Natural killer cell (primary cell): ENCODE measurements around the gene C1orf21. TPM values are rescaled to one million over a fixed set of nuclear protein-coding genes. Genes with fewer than 3 reads are reported as not detected.

Experiments used
- ATAC-seq, 3 donors: fragments of 150-1000 bp in 2 of 3; fragments of 200-7000 bp in 1 of 3; cut with Tn5 transposase; 1 replicate in 1 of 3; 2 replicates in 2 of 3; pipeline ENCODE4 v1.10.0; 2021; ENCODE audit warnings: mild to moderate bottlenecking in 2 of 3, moderate library complexity in 2 of 3
- DNase-seq, 2 donors: peaks; one replicate each; pipeline versions ENCODE4 v3.0.0 to v3.0.0-alpha.2; 2013 to 2021; ENCODE audit warnings: mixed read lengths in 1 of 2
- H3K27ac ChIP-seq: one replicate; pipeline ENCODE4 v1.5.1; 2013; ENCODE audit warnings: mild to moderate bottlenecking, low read length
- H3K27me3 ChIP-seq: one replicate; pipeline ENCODE4 v1.6.1; 2013; ENCODE audit warnings: low read length; ENCODE audit not compliant: control insufficient read depth, insufficient read depth
- H3K36me3 ChIP-seq: one replicate; pipeline ENCODE4 v1.6.1; 2013; ENCODE audit warnings: low read length; ENCODE audit not compliant: control insufficient read depth, insufficient read depth
- H3K4me1 ChIP-seq: one replicate; pipeline ENCODE4 v1.6.1; 2013; ENCODE audit warnings: low read length; ENCODE audit not compliant: control insufficient read depth, insufficient read depth
- H3K4me3 ChIP-seq: one replicate; pipeline ENCODE4 v1.5.1; 2013; ENCODE audit warnings: low read length
- H3K9me3 ChIP-seq: one replicate; pipeline ENCODE4 v1.6.1; 2013; ENCODE audit warnings: low read length; ENCODE audit not compliant: control insufficient read depth, insufficient read depth
- H3K27ac Mint-ChIP-seq, 2 donors: one replicate each; pipeline ENCODE4 v1.8.0; 2022; ENCODE audit warnings: mild to moderate bottlenecking in 2 of 2, mixed read lengths in 2 of 2, moderate library complexity in 1 of 2
- H3K27me3 Mint-ChIP-seq, 2 donors: one replicate each; pipeline ENCODE4 v1.8.0; 2022; ENCODE audit warnings: low read depth in 2 of 2, mixed read lengths in 2 of 2
- H3K36me3 Mint-ChIP-seq: one replicate; pipeline ENCODE4 v1.8.0; 2022; ENCODE audit warnings: mixed read lengths
- H3K4me1 Mint-ChIP-seq, 2 donors: one replicate each; pipeline ENCODE4 v1.8.0; 2022; ENCODE audit warnings: mixed read lengths in 2 of 2
- H3K4me3 Mint-ChIP-seq: one replicate; pipeline ENCODE4 v1.8.0; 2022; ENCODE audit warnings: mild to moderate bottlenecking, moderate library complexity, mixed read lengths
- H3K9me3 Mint-ChIP-seq, 2 donors: one replicate each; pipeline ENCODE4 v1.8.0; 2022; ENCODE audit warnings: mixed read lengths in 2 of 2
- WGBS: methylation state at CpG from one replicate; pipeline ENCODE4 v1.1.7; 2013; ENCODE audit warnings: missing lambda C conversion rate; ENCODE audit not compliant: insufficient coverage; 5-methylcytosine and 5-hydroxymethylcytosine counted together
- intact Hi-C: fragments of 100-400 bp; cut with micrococcal nuclease; formaldehyde crosslinking; loops from one replicate; pipeline ENCODE4 v1.14.2; 2022
- total RNA-seq, 4 donors: library from RNA; stranded (reverse); fragments of 120-200 nt in 1 of 4; gene quantifications; one replicate each; pipeline versions ENCODE4 v1.2.3 to v1.2.4, GENCODE V29; 2013 to 2022
- TF ChIP-seq, protein P1 (sequence below): fragments of 200-600 bp; IDR thresholded peaks from one replicate; pipeline ENCODE4 v1.8.0; 2022; ENCODE audit warnings: antibody characterized with exemption

C1orf21 gene
- total RNA-seq, 3 donors from 2014 or later (not counting 1 experiment from before 2014, with no cell fraction given) = 84.3 to 111 (median 88.3) TPM

DNA sequence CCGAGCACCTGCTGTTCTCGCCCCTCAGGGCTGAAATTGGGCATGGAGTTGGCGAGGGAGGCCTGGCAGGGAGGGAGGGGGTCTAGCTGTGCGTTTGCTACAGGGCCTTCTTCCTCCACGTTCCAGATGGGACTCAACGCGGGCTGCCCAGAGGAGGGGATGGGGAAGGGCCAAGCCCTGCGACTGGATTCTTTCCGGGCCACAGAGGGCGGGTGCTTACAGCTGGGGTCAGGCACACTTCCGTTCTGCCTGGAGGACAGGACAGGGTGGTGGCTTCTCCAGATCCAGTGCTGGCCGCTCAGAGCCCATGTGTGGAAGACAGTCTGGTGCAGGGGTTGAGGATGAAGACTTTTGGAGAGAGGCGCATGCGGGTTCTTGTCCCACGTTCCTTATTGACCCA lies 277.8 kb downstream of the C1orf21 start:
- H3K9me3 ChIP-seq = no peaks in the 10 kb centered on the region
- TF ChIP-seq, protein P1, sequence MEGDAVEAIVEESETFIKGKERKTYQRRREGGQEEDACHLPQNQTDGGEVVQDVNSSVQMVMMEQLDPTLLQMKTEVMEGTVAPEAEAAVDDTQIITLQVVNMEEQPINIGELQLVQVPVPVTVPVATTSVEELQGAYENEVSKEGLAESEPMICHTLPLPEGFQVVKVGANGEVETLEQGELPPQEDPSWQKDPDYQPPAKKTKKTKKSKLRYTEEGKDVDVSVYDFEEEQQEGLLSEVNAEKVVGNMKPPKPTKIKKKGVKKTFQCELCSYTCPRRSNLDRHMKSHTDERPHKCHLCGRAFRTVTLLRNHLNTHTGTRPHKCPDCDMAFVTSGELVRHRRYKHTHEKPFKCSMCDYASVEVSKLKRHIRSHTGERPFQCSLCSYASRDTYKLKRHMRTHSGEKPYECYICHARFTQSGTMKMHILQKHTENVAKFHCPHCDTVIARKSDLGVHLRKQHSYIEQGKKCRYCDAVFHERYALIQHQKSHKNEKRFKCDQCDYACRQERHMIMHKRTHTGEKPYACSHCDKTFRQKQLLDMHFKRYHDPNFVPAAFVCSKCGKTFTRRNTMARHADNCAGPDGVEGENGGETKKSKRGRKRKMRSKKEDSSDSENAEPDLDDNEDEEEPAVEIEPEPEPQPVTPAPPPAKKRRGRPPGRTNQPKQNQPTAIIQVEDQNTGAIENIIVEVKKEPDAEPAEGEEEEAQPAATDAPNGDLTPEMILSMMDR = no peak
- Mint-ChIP-seq H3K27ac (no peak overlapping the region), H3K36me3 (no peaks in the 10 kb centered on the region), H3K4me3 (no peak overlapping the region), H3K27me3 (peaks cover 18 to 26% of the 10 kb centered on the region in 2 donors), H3K9me3 (no peaks in the 10 kb centered on the region), H3K4me1 (peaks cover 18 to 19% of the 10 kb centered on the region in 2 donors)
- no peak overlapping the region for H3K4me3 ChIP-seq
- ATAC-seq = no peak
- no peak overlapping the region for H3K27ac ChIP-seq
- intact Hi-C loops = loop anchor here (1.0 to 10.0 kb wide), 2 partner anchors 589 to 1010 kb away; partner anchors contain the start of gene APOBEC4
- H3K27me3 ChIP-seq = peaks cover 9% of the 10 kb centered on the region
- H3K4me1 ChIP-seq = peaks cover 10% of the 10 kb centered on the region
- 88% methylated on average over 15 of the region's 15 CpGs for WGBS
- no peaks in the 10 kb centered on the region for H3K36me3 ChIP-seq
- no peak for DNase-seq

DNA sequence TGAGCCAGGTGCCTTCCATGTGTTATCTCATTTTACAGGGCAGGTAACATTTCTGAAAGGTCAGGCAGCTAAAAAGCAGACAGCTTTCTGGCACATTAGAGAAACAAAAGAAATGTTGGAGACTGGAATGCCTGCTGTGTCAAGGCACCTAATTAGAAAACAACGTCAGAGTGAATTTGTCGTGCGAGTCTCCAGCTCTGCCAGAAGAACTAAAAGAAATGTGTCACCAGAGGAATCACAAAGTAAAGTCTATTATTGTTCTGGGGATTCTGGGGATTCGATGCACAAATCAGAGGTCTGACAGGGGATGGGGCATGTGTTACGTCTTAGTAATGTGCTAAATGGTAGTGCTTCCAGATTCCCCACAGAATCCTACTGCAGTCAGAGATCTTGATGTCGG lies 278.5 kb downstream of the C1orf21 start:
- Histone ChIP-seq H3K4me3 (no peak overlapping the region), H3K9me3 (no peaks in the 10 kb centered on the region), H3K36me3 (no peaks in the 10 kb centered on the region), H3K27ac (no peak overlapping the region), H3K27me3 (peaks cover 9% of the 10 kb centered on the region), H3K4me1 (peaks cover 10% of the 10 kb centered on the region)
- ATAC-seq (no peak), DNase-seq (no peak)
- Mint-ChIP-seq H3K9me3 (no peaks in the 10 kb centered on the region), H3K27me3 (peaks cover 18 to 26% of the 10 kb centered on the region in 2 donors), H3K4me3 (no peak overlapping the region), H3K4me1 (peaks cover 18 to 19% of the 10 kb centered on the region in 2 donors), H3K36me3 (no peaks in the 10 kb centered on the region), H3K27ac (no peak overlapping the region)
- WGBS = 94% methylated on average over 5 of the region's 6 CpGs
- TF ChIP-seq, protein P1 = no peak
- intact Hi-C loops = loop anchor here (10.0 kb wide), 1 partner anchor 1011 kb away; the partner anchor contains the start of gene APOBEC4

DNA sequence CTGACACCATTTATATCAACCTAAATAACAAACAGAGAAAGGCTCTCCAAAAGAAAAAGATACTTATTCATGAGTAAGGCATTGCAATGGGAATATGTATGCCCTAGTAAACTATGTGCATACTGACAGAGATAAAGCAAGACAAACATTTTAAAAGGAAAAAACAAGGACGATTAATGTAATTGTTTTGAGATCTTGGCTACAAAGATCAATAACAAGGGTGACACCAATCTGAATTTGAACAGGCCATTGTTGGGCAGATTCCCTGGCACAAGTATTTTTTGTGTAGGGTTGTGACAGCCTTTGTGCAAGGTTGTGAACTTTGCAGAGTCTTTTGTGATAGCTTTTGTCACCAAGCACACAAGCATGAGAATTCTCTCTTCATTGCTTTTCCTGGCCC lies 282.6 kb downstream of the C1orf21 start:
- H3K4me3 ChIP-seq = no peak overlapping the region
- H3K9me3 ChIP-seq = no peaks in the 10 kb centered on the region
- no peaks in the 10 kb centered on the region for H3K36me3 Mint-ChIP-seq
- ATAC-seq (no peak), DNase-seq (no peak)
- peaks cover 5% of the 10 kb centered on the region for H3K27me3 ChIP-seq
- H3K4me1 Mint-ChIP-seq = peaks cover 0 to under 1% of the 10 kb centered on the region in 2 donors
- 88% methylated on average over 1 of the region's 1 CpG for WGBS
- peaks cover 1% of the 10 kb centered on the region for H3K4me1 ChIP-seq
- H3K27me3 Mint-ChIP-seq = peaks cover 28 to 50% of the 10 kb centered on the region in 2 donors
- H3K27ac Mint-ChIP-seq = no peak overlapping the region
- no peaks in the 10 kb centered on the region for H3K36me3 ChIP-seq
- intact Hi-C loops = loop anchor here (10.0 kb wide), 1 partner anchor 1015 kb away; the partner anchor contains the start of gene APOBEC4
- H3K4me3 Mint-ChIP-seq = no peak overlapping the region
- TF ChIP-seq, protein P1 = no peak
- H3K9me3 Mint-ChIP-seq = no peaks in the 10 kb centered on the region
- H3K27ac ChIP-seq = no peak overlapping the region
